SK-N-SH treated with all-trans-retinoic acid at 6 μM for 48 hours (cell line): ENCODE data around the gene CFAP73.

Source experiments
- ATAC-seq: fragments of 200-7000 bp; cut with Tn5 transposase; 3 replicates; pipeline ENCODE4 v1.9.1; 2020; ENCODE audit warnings: mild to moderate bottlenecking, moderate library complexity
- ARNTL ChIP-seq: fragments of 450-650 bp; formaldehyde crosslinking; IDR thresholded peaks from 2 replicates; pipeline ENCODE4 v1.5.0; 2020; ENCODE audit warnings: low read depth, mild to moderate bottlenecking, moderate library complexity, borderline replicate concordance
- BACH2 ChIP-seq: fragments of 250-450 bp; sonication (Bioruptor Pico); IDR thresholded peaks from 2 replicates; pipeline ENCODE4 v1.9.0; 2021; ENCODE audit warnings: mild to moderate bottlenecking, borderline replicate concordance
- CREB5 ChIP-seq: fragments of 250-450 bp; sonication (Bioruptor Pico); IDR thresholded peaks from 2 replicates; pipeline ENCODE4 v1.5.1; 2020; ENCODE audit warnings: low read depth, mild to moderate bottlenecking, moderate library complexity
- CSDC2 ChIP-seq: fragments of 250-450 bp; sonication (Bioruptor Pico); IDR thresholded peaks from 2 replicates; pipeline ENCODE4 v1.5.0; 2020; ENCODE audit warnings: mild to moderate bottlenecking, moderate library complexity
- CSRNP3 ChIP-seq: fragments of 250-450 bp; sonication (Bioruptor Pico); IDR thresholded peaks from 2 replicates; pipeline ENCODE4 v1.5.1; 2021; ENCODE audit warnings: mild to moderate bottlenecking, moderate library complexity
- ESRRG ChIP-seq: fragments of 250-450 bp; sonication (Bioruptor Pico); IDR thresholded peaks from 2 replicates; pipeline ENCODE4 v1.6.1; 2021; ENCODE audit warnings: mild to moderate bottlenecking
- GLIS3 ChIP-seq: fragments of 250-450 bp; sonication (Bioruptor Pico); IDR thresholded peaks from 2 replicates; pipeline ENCODE4 v1.5.0; 2020; ENCODE audit warnings: mild to moderate bottlenecking, moderate library complexity
- ISL1 ChIP-seq: fragments of 250-450 bp; sonication (Bioruptor Pico); IDR thresholded peaks from 2 replicates; pipeline ENCODE4 v2.1.2; 2022; ENCODE audit warnings: mild to moderate bottlenecking, moderate library complexity
- OSR1 ChIP-seq: fragments of 250-450 bp; sonication (Bioruptor Pico); IDR thresholded peaks from 2 replicates; pipeline ENCODE4 v1.8.0; 2022; ENCODE audit warnings: moderate library complexity, mild to moderate bottlenecking, inconsistent platforms
- PATZ1 ChIP-seq: fragments of 250-450 bp; sonication (Bioruptor Pico); IDR thresholded peaks from 2 replicates; pipeline ENCODE4 v1.8.0; 2020; ENCODE audit warnings: mild to moderate bottlenecking, moderate library complexity, borderline replicate concordance
- POU6F1 ChIP-seq: fragments of 250-450 bp; sonication (Bioruptor Pico); IDR thresholded peaks from 2 replicates; pipeline ENCODE4 v1.8.0; 2021; ENCODE audit warnings: low read depth, mild to moderate bottlenecking, moderate library complexity, borderline replicate concordance
- PPARA ChIP-seq: fragments of 250-450 bp; sonication (Bioruptor Pico); IDR thresholded peaks from 2 replicates; pipeline ENCODE4 v1.5.0; 2020; ENCODE audit warnings: mild to moderate bottlenecking, borderline replicate concordance
- RARB ChIP-seq: fragments of 250-450 bp; sonication (Bioruptor Pico); IDR thresholded peaks from 2 replicates; pipeline ENCODE4 v1.8.0; 2021; ENCODE audit warnings: mild to moderate bottlenecking, moderate library complexity
- SNAI2 ChIP-seq: fragments of 250-450 bp; sonication (Bioruptor Pico); IDR thresholded peaks from 2 replicates; pipeline ENCODE4 v1.5.0; 2020; ENCODE audit warnings: mild to moderate bottlenecking, moderate library complexity
- TCF4 ChIP-seq: fragments of 250-450 bp; sonication (Bioruptor Pico); IDR thresholded peaks from 2 replicates; pipeline ENCODE4 v1.8.0; 2021; ENCODE audit warnings: mild to moderate bottlenecking, moderate library complexity, borderline replicate concordance
- TOX ChIP-seq: fragments of 250-450 bp; sonication (Bioruptor Pico); IDR thresholded peaks from 2 replicates; pipeline ENCODE4 v1.8.0; 2021; ENCODE audit warnings: mild to moderate bottlenecking, moderate library complexity, borderline replicate concordance
- TSHZ2 ChIP-seq: fragments of 250-450 bp; sonication (Bioruptor Pico); IDR thresholded peaks from 2 replicates; pipeline ENCODE4 v1.5.0; 2020; ENCODE audit warnings: mild to moderate bottlenecking, moderate library complexity
- ZC3H10 ChIP-seq: fragments of 250-450 bp; sonication (Bioruptor Pico); IDR thresholded peaks from 2 replicates; pipeline ENCODE4 v1.5.1; 2021; ENCODE audit warnings: mild to moderate bottlenecking, moderate library complexity
- ZFP3 ChIP-seq: fragments of 250-450 bp; sonication (Bioruptor Pico); IDR thresholded peaks from 2 replicates; pipeline ENCODE4 v1.5.0; 2020; ENCODE audit warnings: mild to moderate bottlenecking, moderate library complexity
- ZFP30 ChIP-seq: fragments of 450-650 bp; formaldehyde crosslinking; IDR thresholded peaks from 2 replicates; pipeline ENCODE4 v1.5.0; 2022; ENCODE audit warnings: mild to moderate bottlenecking, moderate library complexity
- ZNF565 ChIP-seq: fragments of 450-650 bp; formaldehyde crosslinking; conservative IDR thresholded peaks from 2 replicates; pipeline ENCODE4 v1.5.0; 2020; ENCODE audit warnings: low read depth, mild to moderate bottlenecking, moderate library complexity
- ZNF70 ChIP-seq: fragments of 450-650 bp; formaldehyde crosslinking; IDR thresholded peaks from 2 replicates; pipeline ENCODE4 v1.5.0; 2020; ENCODE audit warnings: mild to moderate bottlenecking, moderate library complexity
- ZNF8 ChIP-seq: fragments of 450-650 bp; formaldehyde crosslinking; IDR thresholded peaks from 2 replicates; pipeline ENCODE4 v1.5.0; 2020; ENCODE audit warnings: mild to moderate bottlenecking, moderate library complexity

The CFAP73 gene

GRCh38 chr12:113170926-113171325 lies 21.4 kb downstream of the CFAP73 start (continued):
- TF ChIP-seq CSRNP3 (CRISPR knock-in tag) (no peak), ISL1 (no peak), POU6F1 (no peak), OSR1 (CRISPR knock-in tag) (no peak), ARNTL (CRISPR knock-in tag) (no peak)

- no peak for TF ChIP-seq ISL1
- TF ChIP-seq ZC3H10, result no peak
- TF ChIP-seq TOX (CRISPR knock-in tag), result no peak
- no peak for TF ChIP-seq CREB5 (CRISPR knock-in tag)
- TF ChIP-seq ZFP30 (CRISPR knock-in tag), result no peak
- no peak for TF ChIP-seq ZFP3 (CRISPR knock-in tag)
- no peak for TF ChIP-seq BACH2 (CRISPR knock-in tag)
- TF ChIP-seq RARB, result no peak
- no peak for TF ChIP-seq TCF4 (CRISPR knock-in tag)
- TF ChIP-seq ARNTL (CRISPR knock-in tag), result no peak
- no peak for TF ChIP-seq PATZ1
- no peak for TF ChIP-seq GLIS3 (CRISPR knock-in tag)
- TF ChIP-seq CSDC2 (CRISPR knock-in tag), result no peak
- TF ChIP-seq PPARA (CRISPR knock-in tag), result no peak
- TF ChIP-seq ZNF565, result no peak
- TF ChIP-seq SNAI2 (CRISPR knock-in tag), result no peak
- TF ChIP-seq ZNF8 (CRISPR knock-in tag), result no peak
- no peak for TF ChIP-seq ZNF70 (CRISPR knock-in tag)
- no peak for TF ChIP-seq ESRRG
- no peak for ATAC-seq
Measured at GRCh38 chr12:113171543-113171942, 22.0 kb downstream of the CFAP73 start.

- TF ChIP-seq OSR1 (CRISPR knock-in tag) (no peak), BACH2 (CRISPR knock-in tag) (no peak), CREB5 (CRISPR knock-in tag) (no peak), ZNF565 (no peak), CSRNP3 (CRISPR knock-in tag) (no peak), CSDC2 (CRISPR knock-in tag) (no peak), RARB (no peak), POU6F1 (no peak), ISL1 (no peak), ESRRG (no peak), ZC3H10 (no peak), ZFP30 (CRISPR knock-in tag) (no peak), TSHZ2 (CRISPR knock-in tag) (no peak), PPARA (CRISPR knock-in tag) (no peak)
- no peak for ATAC-seq
Measured at GRCh38 chr12:113172185-113172584, 22.7 kb downstream of the CFAP73 start.
